T-cell (primary cell): Measurements from ENCODE around the gene DOP1A. TPM values are rescaled to one million over a fixed set of nuclear protein-coding genes. Genes with fewer than 3 reads are reported as not detected.
A peak's percentile ranks its signal among the peaks of the same experiment; 100 is the strongest.

Experiments used
- ATAC-seq, 4 experiments: fragments of 200-7000 bp in 3 of 4; fragments of 150-1000 bp in 1 of 4; cut with Tn5 transposase; replicated peaks in 1 of 4; 1 replicate in 3 of 4; 2 replicates in 1 of 4; pipeline ENCODE4 v1.10.0; 2021; ENCODE audit warnings: moderate library complexity in 3 of 4, mild to moderate bottlenecking in 2 of 4, moderate number of reproducible peaks in 1 of 4
- CTCF ChIA-PET, 2 donors: fragments of 300-600 bp; sonication (Branson Sonifier 250); formaldehyde crosslinking; loops; one replicate each; lab custom pipeline; 2022; ENCODE audit warnings: antibody characterized with exemption in 2 of 2; lab: Charles Lee
- POLR2A ChIA-PET, 2 donors: fragments of 300-600 bp; sonication (Branson Sonifier 250); formaldehyde crosslinking; loops; one replicate each; lab custom pipeline; 2022; ENCODE audit warnings: antibody characterized with exemption in 2 of 2; lab: Charles Lee
- DNase-seq, 35 experiments: peaks; one replicate each; pipeline versions ENCODE4 v3.0.0 to v3.0.0-alpha.2; 2013 to 2023
- H3K27ac ChIP-seq: one replicate; pipeline ENCODE4 v1.5.1; 2013; ENCODE audit warnings: low read length
- H3K27me3 ChIP-seq, 2 experiments: replicated peaks in 1 of 2; 1 replicate in 1 of 2; 2 replicates in 1 of 2; pipeline versions ENCODE4 v1.6.1 to v1.7.0; 2013; ENCODE audit warnings: low read length in 1 of 2, mixed read lengths in 1 of 2; ENCODE audit not compliant: control insufficient read depth in 2 of 2, insufficient read depth in 2 of 2; ENCODE audit errors: extremely low read depth in 1 of 2
- H3K36me3 ChIP-seq, 2 donors: 1 replicate in 1 of 2; 2 replicates in 1 of 2; pipeline versions ENCODE4 v1.6.1 to v1.7.0; 2013; ENCODE audit warnings: low read length in 1 of 2; ENCODE audit not compliant: control insufficient read depth in 2 of 2, insufficient read depth in 1 of 2; ENCODE audit errors: extremely low read depth in 1 of 2
- H3K4me1 ChIP-seq, 2 experiments: 1 replicate in 1 of 2; 2 replicates in 1 of 2; pipeline versions ENCODE4 v1.6.1 to v1.7.0; 2013; ENCODE audit warnings: low read length in 2 of 2, mixed read lengths in 1 of 2; ENCODE audit not compliant: insufficient read depth in 2 of 2, control insufficient read depth in 1 of 2; ENCODE audit errors: extremely low read depth in 1 of 2
- H3K4me3 ChIP-seq, 2 donors: 1 replicate in 1 of 2; 2 replicates in 1 of 2; pipeline versions ENCODE4 v1.5.1 to v1.7.0; 2013; ENCODE audit warnings: mild to moderate bottlenecking in 2 of 2, low read length in 1 of 2, moderate library complexity in 1 of 2; ENCODE audit not compliant: control insufficient read depth in 1 of 2; ENCODE audit errors: extremely low read depth in 1 of 2
- H3K9me3 ChIP-seq: 2 replicates; pipeline ENCODE4 v1.7.0; 2013
- H3K27ac Mint-ChIP-seq, 2 donors: one replicate each; pipeline ENCODE4 v1.8.0; 2020 to 2021; ENCODE audit warnings: mild to moderate bottlenecking in 2 of 2, mixed read lengths in 2 of 2
- H3K27me3 Mint-ChIP-seq, 2 donors: one replicate each; pipeline ENCODE4 v1.8.0; 2021 to 2022; ENCODE audit warnings: mixed read lengths in 2 of 2
- H3K36me3 Mint-ChIP-seq: one replicate; pipeline ENCODE4 v1.8.0; 2021; ENCODE audit warnings: mixed read lengths
- H3K4me1 Mint-ChIP-seq, 3 donors: one replicate each; pipeline ENCODE4 v1.8.0; 2020 to 2022; ENCODE audit warnings: mixed read lengths in 3 of 3, mild to moderate bottlenecking in 1 of 3
- H3K4me3 Mint-ChIP-seq, 3 donors: one replicate each; pipeline ENCODE4 v1.8.0; 2020 to 2022; ENCODE audit warnings: mild to moderate bottlenecking in 3 of 3, mixed read lengths in 3 of 3, moderate library complexity in 3 of 3
- H3K9me3 Mint-ChIP-seq, 3 donors: one replicate each; pipeline ENCODE4 v1.8.0; 2020 to 2022; ENCODE audit warnings: mixed read lengths in 3 of 3
- WGBS: methylation state at CpG from one replicate; pipeline ENCODE4 v1.1.5; 2013; ENCODE audit warnings: missing lambda C conversion rate; ENCODE audit not compliant: insufficient coverage; 5-methylcytosine and 5-hydroxymethylcytosine counted together
- total RNA-seq, 35 experiments: library from RNA in 6 of 35; stranded (reverse) in 6 of 35; fragments of 120-200 nt in 1 of 35; gene quantifications; one replicate each; pipeline versions ENCODE4 v1.2.1 to v1.2.4 and lab custom pipeline; 2013 to 2026

The DOP1A gene
- total RNA-seq, 5 donors from 2014 or later (not counting 1 experiment from before 2014, with no cell fraction given): 19.0 to 26.8 (median 25.5) TPM

- no peak overlapping the region for H3K4me3 ChIP-seq
- no peaks in the 10 kb centered on the region for H3K4me1 ChIP-seq
- H3K36me3 ChIP-seq: peaks cover 0 to 71% of the 10 kb centered on the region in 2 donors
- Mint-ChIP-seq H3K4me1 (peaks cover 0 to 4% (median 0%) of the 10 kb centered on the region in 3 donors), H3K27me3 (no peaks in the 10 kb centered on the region), H3K4me3 (no peak overlapping the region), H3K36me3 (peaks cover 58% of the 10 kb centered on the region), H3K9me3 (no peaks in the 10 kb centered on the region), H3K27ac (peak overlapping the region in 1 of 2 donors; percentile 53)
- H3K27ac ChIP-seq: no peak overlapping the region
- no peaks in the 10 kb centered on the region for H3K9me3 ChIP-seq
- ATAC-seq (no peak), DNase-seq (no peak)
- WGBS: no CpG with 5 or more reads among the region's 2 CpGs
- ChIA-PET CTCF (no interaction called here), POLR2A (no interaction called here)
- H3K27me3 ChIP-seq: no peaks in the 10 kb centered on the region
Observed at GRCh38 chr6:83126223-83126622, 58.8 kb downstream of the DOP1A start.

GRCh38 chr6:83126807-83127206, 59.3 kb downstream of the DOP1A start:
- ChIA-PET POLR2A (no interaction called here), CTCF (no interaction called here)
- peaks cover 63% of the 10 kb centered on the region for H3K36me3 Mint-ChIP-seq
- no peak overlapping the region for H3K27ac Mint-ChIP-seq
- peaks cover 0 to 4% (median 0%) of the 10 kb centered on the region in 3 donors for H3K4me1 Mint-ChIP-seq
- H3K36me3 ChIP-seq: peaks cover 0 to 75% of the 10 kb centered on the region in 2 donors
- WGBS: 100% methylated on average over 4 of the region's 5 CpGs
- H3K9me3 Mint-ChIP-seq: no peaks in the 10 kb centered on the region
- H3K4me1 ChIP-seq: no peaks in the 10 kb centered on the region
- DNase-seq: no peak
- ATAC-seq: no peak
- H3K27ac ChIP-seq: no peak overlapping the region
- no peaks in the 10 kb centered on the region for H3K27me3 ChIP-seq
- H3K4me3 Mint-ChIP-seq: no peak overlapping the region
- no peak overlapping the region for H3K4me3 ChIP-seq
- H3K9me3 ChIP-seq: no peaks in the 10 kb centered on the region
- no peaks in the 10 kb centered on the region for H3K27me3 Mint-ChIP-seq

GRCh38 chr6:83127258-83127657, 59.8 kb downstream of the DOP1A start:
- no peak overlapping the region for H3K27ac Mint-ChIP-seq
- H3K4me3 Mint-ChIP-seq: no peak overlapping the region
- H3K9me3 Mint-ChIP-seq: no peaks in the 10 kb centered on the region
- no peaks in the 10 kb centered on the region for H3K27me3 Mint-ChIP-seq
- ChIA-PET POLR2A (no interaction called here), CTCF (no interaction called here)
- ATAC-seq (no peak), DNase-seq (no peak)
- peaks cover 0 to 4% (median 0%) of the 10 kb centered on the region in 3 donors for H3K4me1 Mint-ChIP-seq
- Histone ChIP-seq H3K27me3 (no peaks in the 10 kb centered on the region), H3K4me1 (no peaks in the 10 kb centered on the region), H3K36me3 (peaks cover 0 to 77% of the 10 kb centered on the region in 2 donors), H3K9me3 (no peaks in the 10 kb centered on the region), H3K27ac (no peak overlapping the region), H3K4me3 (no peak overlapping the region)
- peaks cover 64% of the 10 kb centered on the region for H3K36me3 Mint-ChIP-seq
- WGBS: 97% methylated on average over 4 of the region's 5 CpGs

GRCh38 chr6:83127976-83128375, 60.5 kb downstream of the DOP1A start:
- ATAC-seq (no peak), DNase-seq (no peak)
- H3K9me3 Mint-ChIP-seq: no peaks in the 10 kb centered on the region
- Histone ChIP-seq H3K27me3 (no peaks in the 10 kb centered on the region), H3K4me3 (no peak overlapping the region), H3K27ac (no peak overlapping the region), H3K36me3 (peaks cover 0 to 78% of the 10 kb centered on the region in 2 donors), H3K9me3 (no peaks in the 10 kb centered on the region), H3K4me1 (no peaks in the 10 kb centered on the region)
- H3K4me3 Mint-ChIP-seq: no peak overlapping the region
- H3K4me1 Mint-ChIP-seq: peaks cover 0 to 4% (median 0%) of the 10 kb centered on the region in 3 donors
- POLR2A ChIA-PET: no interaction called here
- peaks cover 67% of the 10 kb centered on the region for H3K36me3 Mint-ChIP-seq
- WGBS: no CpG with 5 or more reads among the region's 2 CpGs
- no peaks in the 10 kb centered on the region for H3K27me3 Mint-ChIP-seq
- CTCF ChIA-PET: no interaction called here
- H3K27ac Mint-ChIP-seq: peak overlapping the region in 1 of 2 donors; percentile 40

- Mint-ChIP-seq H3K9me3 (no peaks in the 10 kb centered on the region), H3K4me3 (no peak overlapping the region), H3K36me3 (peaks cover 59% of the 10 kb centered on the region), H3K27ac (no peak overlapping the region), H3K27me3 (no peaks in the 10 kb centered on the region), H3K4me1 (no peaks in the 10 kb centered on the region)
- no peak overlapping the region for H3K27ac ChIP-seq
- H3K4me1 ChIP-seq: no peaks in the 10 kb centered on the region
- H3K36me3 ChIP-seq: peaks cover 0 to 47% of the 10 kb centered on the region in 2 donors
- no peaks in the 10 kb centered on the region for H3K27me3 ChIP-seq
- WGBS: no CpG with 5 or more reads among the region's 3 CpGs
- CTCF ChIA-PET: interaction anchor here in 1 of 2 donors (0.9 kb wide), 1 partner anchor 66 kb away, joined by 4 read pairs; the partner anchor contains the start of gene UBE3D
- DNase-seq (no peak), ATAC-seq (no peak)
- no peaks in the 10 kb centered on the region for H3K9me3 ChIP-seq
- POLR2A ChIA-PET: interaction anchor here in 1 of 2 donors (0.6 kb wide), 1 partner anchor 47 kb away, joined by 9 read pairs; no protein-coding TSS in a partner anchor
- H3K4me3 ChIP-seq: no peak overlapping the region
Observed at GRCh38 chr6:83132121-83132520, 64.7 kb downstream of the DOP1A start.

GRCh38 chr6:83138118-83138722, 70.7 kb downstream of the DOP1A start:
- Histone ChIP-seq H3K9me3 (no peaks in the 10 kb centered on the region), H3K27ac (no peak overlapping the region), H3K4me3 (no peak overlapping the region), H3K4me1 (no peaks in the 10 kb centered on the region), H3K36me3 (peaks cover 0 to 34% of the 10 kb centered on the region in 2 donors), H3K27me3 (no peaks in the 10 kb centered on the region)
- H3K27ac Mint-ChIP-seq: no peak overlapping the region
- no peak for DNase-seq
- ATAC-seq: no peak
- no peaks in the 10 kb centered on the region for H3K9me3 Mint-ChIP-seq
- H3K4me1 Mint-ChIP-seq: no peaks in the 10 kb centered on the region
- no peak overlapping the region for H3K4me3 Mint-ChIP-seq
- no peaks in the 10 kb centered on the region for H3K27me3 Mint-ChIP-seq
- POLR2A ChIA-PET: no interaction called here
- WGBS: 100% methylated on average over 1 of the region's 5 CpGs
- CTCF ChIA-PET: interaction anchor here in 1 of 2 donors (1.4 kb wide), 1 partner anchor 73 kb away, joined by 7 read pairs; the partner anchor contains the start of gene UBE3D
- peaks cover 50% of the 10 kb centered on the region for H3K36me3 Mint-ChIP-seq
